ENCODE measurements around the gene OR6Q1. TPM values are rescaled to one million over a fixed set of nuclear protein-coding genes. Genes with fewer than 3 reads are reported as not detected.

The OR6Q1 gene
- total and polyA plus RNA-seq, 7 donors, result not detected

- intact Hi-C loops (cut with DNase I), result no loop called here
- TF ChIP-seq CTCF (IDR thresholded peaks at IDR 0.05), result no peak
- WGBS, 3 donors, result 87 to 93% (median 89%) methylated on average over 3 of the region's 3 CpGs
Measured at GRCh38 chr11:58047818-58048217, 17.1 kb downstream of the OR6Q1 start.

DNA sequence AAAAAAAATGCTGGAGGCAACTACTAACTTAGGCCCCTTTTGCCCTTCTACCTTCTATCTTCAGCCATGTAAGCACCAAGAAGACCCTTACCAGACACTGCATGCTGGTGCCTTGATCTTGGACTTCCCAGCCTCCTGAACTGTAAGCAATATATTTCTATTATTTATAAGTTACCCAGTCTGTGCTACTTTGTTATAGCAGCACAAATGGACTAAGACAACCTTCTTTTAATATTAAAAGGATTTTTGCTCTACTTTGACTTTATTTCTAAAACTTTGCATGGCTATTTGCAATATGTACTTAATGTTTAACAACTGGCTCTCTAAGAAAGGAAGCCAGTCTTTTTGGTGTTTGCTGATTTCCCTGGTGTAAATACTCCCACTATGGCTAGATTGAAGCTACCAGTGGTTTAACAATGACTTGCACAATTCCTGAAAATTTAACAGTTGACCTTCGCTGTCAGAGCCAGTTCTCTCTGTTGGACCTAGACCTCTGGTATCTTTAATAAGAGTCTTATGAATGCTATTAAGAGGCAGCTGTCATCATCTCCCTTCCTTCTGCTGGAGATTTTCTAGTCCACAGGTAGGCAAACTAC is 25.2 kb downstream of the OR6Q1 start:
- Histone ChIP-seq H3K4me3 (no peak overlapping the region), H3K27ac (no peak overlapping the region), H3K4me1 (no peaks in the 10 kb centered on the region), H3K27me3 (ENCODE audit: insufficient read depth in 3 of 3, low read length in 2 of 3) (no peaks in the 10 kb centered on the region), H3K9me3 (no peaks in the 10 kb centered on the region), H3K36me3 (ENCODE audit: insufficient read depth in 1 of 2, low read depth in 1 of 2) (no peaks in the 10 kb centered on the region)
- TF ChIP-seq CTCF (IDR thresholded peaks at IDR 0.05), result no peak
- no peak for ATAC-seq
- 89 to 100% (median 90%) methylated on average over 1 of the region's 1 CpG for WGBS, 3 donors
- no peak for DNase-seq
- intact Hi-C loops (cut with DNase I), result no loop called here

More at GRCh38 chr11:58047818-58048217, 17.1 kb downstream of the OR6Q1 start:
- Histone ChIP-seq H3K27ac (no peak overlapping the region), H3K9me3 (no peaks in the 10 kb centered on the region), H3K4me3 (no peak overlapping the region), H3K36me3 (ENCODE audit: insufficient read depth in 1 of 2, low read depth in 1 of 2) (no peaks in the 10 kb centered on the region), H3K27me3 (ENCODE audit: insufficient read depth in 3 of 3, low read length in 2 of 3) (no peaks in the 10 kb centered on the region), H3K4me1 (no peaks in the 10 kb centered on the region)
- no peak for DNase-seq
- ATAC-seq, result no peak

DNA sequence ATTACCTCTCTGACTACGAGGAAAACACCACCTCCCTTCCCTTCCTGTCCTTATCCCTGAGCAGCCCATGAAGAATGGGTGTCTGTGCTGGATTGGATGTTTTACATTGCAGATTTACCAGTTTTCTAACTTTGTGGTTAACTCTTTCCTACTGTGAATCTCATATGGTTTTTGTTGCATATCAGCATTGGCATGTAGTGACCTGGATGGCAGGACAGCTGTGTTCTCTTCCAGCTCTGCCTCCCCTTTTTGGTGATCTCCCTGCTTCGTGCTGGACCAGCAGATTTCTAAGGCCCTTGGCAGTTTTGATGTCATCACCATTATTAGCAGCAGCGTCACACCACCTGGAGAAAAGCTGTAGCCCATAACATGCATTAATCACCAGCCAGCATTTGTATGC is 26.7 kb downstream of the OR6Q1 start:
- WGBS, 3 donors, result 77 to 82% (median 78%) methylated on average over 3 of the region's 3 CpGs
- Histone ChIP-seq H3K27me3 (ENCODE audit: insufficient read depth in 3 of 3, low read length in 2 of 3) (no peaks in the 10 kb centered on the region), H3K9me3 (no peaks in the 10 kb centered on the region), H3K36me3 (ENCODE audit: insufficient read depth in 1 of 2, low read depth in 1 of 2) (no peaks in the 10 kb centered on the region), H3K4me1 (no peaks in the 10 kb centered on the region), H3K4me3 (no peak overlapping the region), H3K27ac (no peak overlapping the region)
- no peak for TF ChIP-seq CTCF (IDR thresholded peaks at IDR 0.05)
- intact Hi-C loops (cut with DNase I), result no loop called here
- DNase-seq (no peak), ATAC-seq (no peak)

DNA sequence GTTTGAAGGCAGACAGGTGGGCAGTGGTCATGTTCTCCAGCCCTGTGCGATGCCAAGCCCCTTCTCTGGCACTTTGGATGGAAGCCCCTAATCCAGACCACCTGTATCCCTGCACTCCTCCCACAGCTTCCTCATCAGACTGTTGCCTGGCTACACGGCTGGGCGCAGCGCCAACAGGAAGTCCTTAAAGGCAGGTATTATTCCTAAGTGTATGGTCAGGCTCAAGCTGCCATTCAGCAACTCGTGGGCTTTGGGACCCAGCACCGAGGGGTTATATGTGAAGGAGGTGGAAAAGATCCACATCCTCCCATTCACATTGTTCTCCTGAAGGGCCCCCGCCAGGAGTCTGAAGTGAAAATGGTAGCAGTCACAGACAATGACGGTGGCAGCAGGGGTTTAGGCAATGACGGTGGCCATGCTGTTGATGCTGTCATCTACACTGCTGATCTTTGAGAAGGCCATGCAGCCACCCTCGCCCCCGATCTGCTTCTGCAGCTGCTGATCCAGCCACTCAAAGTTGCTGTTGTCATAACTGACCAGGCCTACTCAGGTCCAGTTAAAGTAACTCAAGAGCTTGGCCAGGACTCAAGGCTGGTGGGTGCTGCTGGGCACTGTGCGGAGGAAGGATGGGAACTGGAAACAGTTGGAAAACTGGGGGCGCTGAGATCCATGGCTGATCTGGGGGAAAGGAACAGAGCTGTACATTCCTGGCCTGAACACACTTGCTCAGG is 27.7 kb downstream of the OR6Q1 start:
- 55 to 64% (median 58%) methylated on average over 13 of the region's 13 CpGs for WGBS, 3 donors
- Histone ChIP-seq H3K4me3 (no peak overlapping the region), H3K36me3 (ENCODE audit: insufficient read depth in 1 of 2, low read depth in 1 of 2) (no peaks in the 10 kb centered on the region), H3K4me1 (no peaks in the 10 kb centered on the region), H3K27me3 (ENCODE audit: insufficient read depth in 3 of 3, low read length in 2 of 3) (no peaks in the 10 kb centered on the region), H3K9me3 (no peaks in the 10 kb centered on the region), H3K27ac (no peak overlapping the region)
- intact Hi-C loops (cut with DNase I), result no loop called here
- DNase-seq (no peak), ATAC-seq (no peak)
- no peak for TF ChIP-seq CTCF (IDR thresholded peaks at IDR 0.05)

All from psoas muscle (tissue), 8 donors.